HL-60 (cell line): ENCODE measurements around the gene BCL11A.

Experiments
- DNase-seq, 2 experiments: peaks; one replicate each; pipeline ENCODE4 v3.0.0-alpha.2; 2010 to 2020; ENCODE audit warnings: low read depth in 1 of 2, low spot score in 1 of 2
- H3K27ac ChIP-seq: fragments of 250-450 bp; sonication (Bioruptor Pico); replicated peaks from 2 replicates; pipeline ENCODE4 v1.5.1; 2020; ENCODE audit warnings: mild to moderate bottlenecking, moderate library complexity
- H3K27me3 ChIP-seq: fragments of 250-450 bp; sonication (Bioruptor Pico); 2 replicates; pipeline ENCODE4 v1.5.1; 2021; ENCODE audit warnings: mild to moderate bottlenecking, moderate library complexity; ENCODE audit not compliant: insufficient read depth, poor library complexity, severe bottlenecking
- H3K4me3 ChIP-seq: replicated peaks from 2 replicates; pipeline ENCODE4 v1.5.1; 2011; ENCODE audit warnings: mild to moderate bottlenecking, control low read depth, low read length; ENCODE audit not compliant: insufficient read depth
- GABPA ChIP-seq: IDR thresholded peaks from 2 replicates; pipeline ENCODE4 v1.6.1; 2012; ENCODE audit warnings: low read depth
- POLR2AphosphoS5 ChIP-seq: IDR thresholded peaks from 2 replicates; pipeline ENCODE4 v1.6.1; 2012; ENCODE audit warnings: low read depth
- SPI1 ChIP-seq: IDR thresholded peaks from 2 replicates; pipeline ENCODE4 v1.6.1; 2012; ENCODE audit warnings: low read depth, mild to moderate bottlenecking, borderline replicate concordance
- TF ChIP-seq, protein P1 (sequence below): IDR thresholded peaks from 2 replicates; pipeline ENCODE4 v1.6.1; 2012; ENCODE audit warnings: low read depth; ENCODE audit not compliant: insufficient replicate concordance
- TF ChIP-seq, protein P2 (sequence below): IDR thresholded peaks from one replicate; pipeline ENCODE4 v1.5.1; 2011; ENCODE audit warnings: low read length, control low read depth, inconsistent platforms; ENCODE audit not compliant: insufficient read depth

The BCL11A gene

DNA sequence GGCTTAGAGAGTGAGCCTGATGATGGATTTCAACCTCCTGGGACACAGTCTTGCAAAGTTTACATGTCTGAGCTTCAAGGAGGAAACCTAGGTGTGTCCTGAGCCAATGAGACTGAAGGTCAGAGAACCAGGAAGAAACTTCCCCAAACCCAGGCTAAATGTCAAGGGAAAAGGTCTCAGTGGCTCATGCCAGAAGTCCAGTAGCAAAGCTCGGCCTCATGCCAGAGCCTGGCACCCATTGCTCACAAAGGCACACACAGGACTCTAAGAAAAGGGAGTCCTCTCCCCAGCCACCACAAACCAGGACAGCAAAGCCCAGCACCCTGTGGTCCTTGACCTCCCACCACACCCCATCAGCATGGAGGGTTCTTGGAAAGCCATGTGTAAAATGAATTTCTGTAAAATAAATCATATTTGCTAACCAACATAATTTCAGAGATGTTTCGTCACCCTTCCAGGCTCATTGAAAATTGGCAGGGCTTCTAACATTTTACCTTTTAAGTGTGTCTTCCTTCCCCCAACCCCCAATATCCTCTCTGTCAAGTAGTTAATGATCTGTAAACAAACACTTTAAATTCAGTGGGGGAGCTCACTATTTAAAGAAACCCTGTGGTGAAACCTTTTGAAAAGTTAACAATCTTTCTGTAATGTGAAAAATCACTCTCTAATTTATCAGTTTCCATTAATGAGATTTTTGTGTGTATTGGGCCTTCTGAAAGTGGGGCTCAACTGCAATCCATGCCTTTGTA, 77.1 kb downstream of the BCL11A start:
- no peak overlapping the region for H3K4me3 ChIP-seq
- no peak overlapping the region for H3K27ac ChIP-seq
- H3K27me3 ChIP-seq = no peaks in the 10 kb centered on the region
- no peak for DNase-seq
- TF ChIP-seq, protein P1, sequence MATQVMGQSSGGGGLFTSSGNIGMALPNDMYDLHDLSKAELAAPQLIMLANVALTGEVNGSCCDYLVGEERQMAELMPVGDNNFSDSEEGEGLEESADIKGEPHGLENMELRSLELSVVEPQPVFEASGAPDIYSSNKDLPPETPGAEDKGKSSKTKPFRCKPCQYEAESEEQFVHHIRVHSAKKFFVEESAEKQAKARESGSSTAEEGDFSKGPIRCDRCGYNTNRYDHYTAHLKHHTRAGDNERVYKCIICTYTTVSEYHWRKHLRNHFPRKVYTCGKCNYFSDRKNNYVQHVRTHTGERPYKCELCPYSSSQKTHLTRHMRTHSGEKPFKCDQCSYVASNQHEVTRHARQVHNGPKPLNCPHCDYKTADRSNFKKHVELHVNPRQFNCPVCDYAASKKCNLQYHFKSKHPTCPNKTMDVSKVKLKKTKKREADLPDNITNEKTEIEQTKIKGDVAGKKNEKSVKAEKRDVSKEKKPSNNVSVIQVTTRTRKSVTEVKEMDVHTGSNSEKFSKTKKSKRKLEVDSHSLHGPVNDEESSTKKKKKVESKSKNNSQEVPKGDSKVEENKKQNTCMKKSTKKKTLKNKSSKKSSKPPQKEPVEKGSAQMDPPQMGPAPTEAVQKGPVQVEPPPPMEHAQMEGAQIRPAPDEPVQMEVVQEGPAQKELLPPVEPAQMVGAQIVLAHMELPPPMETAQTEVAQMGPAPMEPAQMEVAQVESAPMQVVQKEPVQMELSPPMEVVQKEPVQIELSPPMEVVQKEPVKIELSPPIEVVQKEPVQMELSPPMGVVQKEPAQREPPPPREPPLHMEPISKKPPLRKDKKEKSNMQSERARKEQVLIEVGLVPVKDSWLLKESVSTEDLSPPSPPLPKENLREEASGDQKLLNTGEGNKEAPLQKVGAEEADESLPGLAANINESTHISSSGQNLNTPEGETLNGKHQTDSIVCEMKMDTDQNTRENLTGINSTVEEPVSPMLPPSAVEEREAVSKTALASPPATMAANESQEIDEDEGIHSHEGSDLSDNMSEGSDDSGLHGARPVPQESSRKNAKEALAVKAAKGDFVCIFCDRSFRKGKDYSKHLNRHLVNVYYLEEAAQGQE = no peak
- TF ChIP-seq, protein P2, sequence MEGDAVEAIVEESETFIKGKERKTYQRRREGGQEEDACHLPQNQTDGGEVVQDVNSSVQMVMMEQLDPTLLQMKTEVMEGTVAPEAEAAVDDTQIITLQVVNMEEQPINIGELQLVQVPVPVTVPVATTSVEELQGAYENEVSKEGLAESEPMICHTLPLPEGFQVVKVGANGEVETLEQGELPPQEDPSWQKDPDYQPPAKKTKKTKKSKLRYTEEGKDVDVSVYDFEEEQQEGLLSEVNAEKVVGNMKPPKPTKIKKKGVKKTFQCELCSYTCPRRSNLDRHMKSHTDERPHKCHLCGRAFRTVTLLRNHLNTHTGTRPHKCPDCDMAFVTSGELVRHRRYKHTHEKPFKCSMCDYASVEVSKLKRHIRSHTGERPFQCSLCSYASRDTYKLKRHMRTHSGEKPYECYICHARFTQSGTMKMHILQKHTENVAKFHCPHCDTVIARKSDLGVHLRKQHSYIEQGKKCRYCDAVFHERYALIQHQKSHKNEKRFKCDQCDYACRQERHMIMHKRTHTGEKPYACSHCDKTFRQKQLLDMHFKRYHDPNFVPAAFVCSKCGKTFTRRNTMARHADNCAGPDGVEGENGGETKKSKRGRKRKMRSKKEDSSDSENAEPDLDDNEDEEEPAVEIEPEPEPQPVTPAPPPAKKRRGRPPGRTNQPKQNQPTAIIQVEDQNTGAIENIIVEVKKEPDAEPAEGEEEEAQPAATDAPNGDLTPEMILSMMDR = no peak
- TF ChIP-seq SPI1 = no peak
- no peak for TF ChIP-seq GABPA
- TF ChIP-seq POLR2AphosphoS5 = no peak

DNA sequence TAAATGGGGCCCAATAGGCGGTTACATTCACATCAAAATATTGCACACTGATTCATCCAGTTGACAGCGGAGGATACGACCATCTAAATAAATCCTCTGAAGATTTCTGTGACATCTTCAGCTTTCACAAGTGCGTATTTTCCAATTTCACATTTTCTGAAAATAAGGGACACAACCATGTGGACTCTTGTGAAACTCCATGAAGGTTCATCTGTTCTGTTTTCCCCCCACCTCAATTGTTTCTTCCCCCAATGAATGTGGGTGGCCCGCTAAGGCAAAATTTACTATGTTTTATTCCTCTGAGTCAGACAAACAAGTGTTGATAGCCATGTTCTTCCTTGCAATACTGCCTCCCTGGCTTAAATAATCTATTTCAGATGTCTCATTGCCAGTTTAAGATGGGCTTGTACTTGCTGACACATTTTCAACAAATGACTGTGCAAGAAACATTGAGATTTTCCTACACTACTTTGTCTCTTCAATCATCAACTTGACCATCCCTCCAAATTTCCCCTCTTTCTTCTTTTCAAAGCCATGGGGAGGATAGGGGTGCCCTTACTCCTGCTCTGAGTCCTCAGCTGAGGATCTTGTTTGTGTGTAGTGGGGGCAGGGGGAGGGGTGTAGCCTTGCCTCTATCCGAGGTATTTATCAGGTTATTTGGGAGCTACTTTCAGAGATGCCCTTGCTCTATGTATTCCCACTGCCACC, 78.2 kb downstream of the BCL11A start:
- TF ChIP-seq, protein P1 = no peak
- H3K4me3 ChIP-seq = no peak overlapping the region
- no peak overlapping the region for H3K27ac ChIP-seq
- no peak for DNase-seq
- no peaks in the 10 kb centered on the region for H3K27me3 ChIP-seq

DNA sequence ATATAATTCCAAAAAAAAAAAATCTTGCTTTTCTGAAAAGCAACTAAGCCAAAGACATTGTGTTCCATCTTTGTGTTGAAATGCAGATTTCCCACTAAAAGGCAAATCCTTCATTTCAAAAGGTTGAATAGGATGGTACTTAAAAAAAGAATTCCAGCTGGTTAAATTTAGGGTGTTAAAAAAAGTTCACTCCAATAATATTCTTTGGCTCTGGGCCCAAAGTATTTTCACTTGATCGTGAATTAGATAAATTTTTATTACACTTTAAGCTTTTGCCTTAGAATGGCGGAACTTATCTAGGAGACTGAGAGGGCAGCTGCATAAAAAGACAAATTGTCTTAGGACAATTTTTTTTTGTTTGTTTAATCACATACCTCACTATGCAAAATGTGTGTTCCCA, 79.2 kb downstream of the BCL11A start:
- TF ChIP-seq GABPA (no peak), SPI1 (no peak), POLR2AphosphoS5 (no peak)
- TF ChIP-seq, protein P2 = no peak
- TF ChIP-seq, protein P1 = no peak
- DNase-seq = no peak
- no peaks in the 10 kb centered on the region for H3K27me3 ChIP-seq
- no peak overlapping the region for H3K4me3 ChIP-seq
- no peak overlapping the region for H3K27ac ChIP-seq
